Measurements from ENCODE around the gene PSMC3.

The PSMC3 gene

DNA sequence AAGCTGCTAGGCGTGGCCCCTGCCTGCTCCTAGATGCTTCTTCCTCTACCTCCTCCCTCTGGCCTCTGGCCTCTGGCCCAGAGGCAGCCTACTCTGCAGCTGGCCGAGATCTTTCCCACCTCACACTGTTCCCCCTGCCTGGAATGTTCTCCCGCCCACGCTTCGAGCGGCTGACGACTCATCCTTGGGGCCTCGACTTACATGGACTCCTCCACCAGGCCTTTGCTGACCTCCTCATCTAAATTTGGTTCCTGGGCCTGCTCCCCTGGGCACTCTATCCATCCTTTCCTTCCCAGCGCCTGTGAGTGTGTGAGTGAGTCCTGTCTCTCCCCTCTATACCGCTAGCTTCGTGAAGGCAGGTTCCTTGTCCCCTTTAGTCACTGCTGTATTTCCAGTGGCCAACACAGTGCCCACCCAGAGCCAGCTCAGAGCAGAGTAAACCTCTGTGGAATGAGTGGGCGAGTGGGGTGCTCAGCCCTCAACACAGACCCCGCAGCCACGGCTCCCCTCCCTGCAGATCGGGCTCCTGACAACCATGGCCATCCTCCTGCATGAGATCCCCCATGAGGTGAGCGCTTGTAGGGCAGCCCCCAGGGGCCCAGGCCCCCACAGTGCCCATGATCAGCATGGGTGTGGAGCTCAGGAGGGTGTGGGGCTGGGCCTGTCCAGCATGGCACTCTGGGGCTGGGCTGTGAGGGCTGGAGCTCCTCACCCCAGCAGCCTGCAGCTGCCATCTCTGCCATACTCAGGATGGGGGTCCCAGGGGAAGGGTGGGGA lies 12.1 kb downstream of the PSMC3 start:
- H3K27ac ChIP-seq (replicated peaks; ENCODE audit: low read length) = no peak overlapping the region

DNA sequence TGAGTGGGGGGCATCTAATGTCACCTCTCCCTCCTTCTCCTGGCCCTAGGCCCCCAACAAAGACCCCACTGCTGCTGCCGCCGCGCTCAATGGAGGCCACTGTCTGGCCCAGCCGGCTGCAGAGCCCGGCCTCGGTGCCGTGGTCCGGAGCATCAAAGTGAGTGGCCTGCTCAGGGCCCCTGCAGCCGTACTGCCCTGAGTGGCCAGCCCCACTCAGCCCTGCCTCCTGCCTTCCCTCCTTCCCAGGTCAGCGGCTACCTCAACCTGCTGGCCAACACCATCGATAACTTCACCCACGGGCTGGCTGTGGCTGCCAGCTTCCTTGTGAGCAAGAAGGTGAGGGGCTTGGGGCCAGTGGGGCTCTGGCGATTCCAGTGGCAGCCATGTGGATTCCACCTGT lies 12.9 kb downstream of the PSMC3 start:
- Histone ChIP-seq H3K9ac (ENCODE audit: low read depth, low read length, poor library complexity) (no peak overlapping the region), H2BK5ac (ENCODE audit: low read length) (no peak overlapping the region), H3K18ac (ENCODE audit: low read length) (no peak overlapping the region), H2BK120ac (ENCODE audit: low read depth, low read length) (no peak overlapping the region), H3K36me3 (replicated peaks in 1 of 2; ENCODE audit: control insufficient read depth in 2 of 2, insufficient read depth in 2 of 2, low read length in 2 of 2) (peaks cover 24 to 59% of the 10 kb centered on the region in 2 donors), H3K27ac (replicated peaks; ENCODE audit: low read length) (no peak overlapping the region), H4K8ac (ENCODE audit: low read depth, low read length) (no peak overlapping the region), H3K4me1 (ENCODE audit: control insufficient read depth in 2 of 2, insufficient read depth in 1 of 2, low read depth in 1 of 2, low read length in 2 of 2) (peaks cover 6 to 8% of the 10 kb centered on the region in 2 donors), H3K9me3 (replicated peaks in 1 of 2; ENCODE audit: control insufficient read depth in 2 of 2, insufficient read depth in 1 of 2, low read depth in 1 of 2, low read length in 2 of 2) (no peaks in the 10 kb centered on the region), H3K27me3 (ENCODE audit: control insufficient read depth in 3 of 3, insufficient read depth in 3 of 3, low read depth in 1 of 3, low read length in 3 of 3) (no peaks in the 10 kb centered on the region), H2BK15ac (ENCODE audit: low read length) (no peak overlapping the region), H3K14ac (ENCODE audit: low read length) (no peak overlapping the region), H2BK12ac (ENCODE audit: low read length) (no peak overlapping the region), H2AK5ac (ENCODE audit: low read depth, low read length) (no peak overlapping the region), H2AFZ (ENCODE audit: low read length) (no peak overlapping the region), H3K4me2 (ENCODE audit: insufficient read depth, low read length, poor library complexity, severe bottlenecking) (no peak overlapping the region), H3K79me1 (ENCODE audit: low read depth, low read length) (peaks cover 1% of the 10 kb centered on the region), H3K4me3 (ENCODE audit: low read length in 2 of 2) (no peak overlapping the region), H3K4ac (ENCODE audit: low read length) (no peak overlapping the region), H3K23ac (ENCODE audit: low read depth, low read length, poor library complexity) (no peak overlapping the region), H4K91ac (ENCODE audit: low read depth, low read length, poor library complexity) (no peak overlapping the region)
- DNase-seq (ENCODE audit: low spot score) = no peak
- no CpG with 5 or more reads among the region's 13 CpGs for WGBS, 2 donors (ENCODE audit: extremely low coverage in 2 of 2, insufficient read length in 2 of 2, insufficient replicate concordance in 1 of 2)

More for the DNA sequence above, 12.1 kb downstream of the PSMC3 start:
- no CpG with 5 or more reads among the region's 16 CpGs for WGBS, 2 donors (ENCODE audit: extremely low coverage in 2 of 2, insufficient read length in 2 of 2, insufficient replicate concordance in 1 of 2)
- Histone ChIP-seq H3K4ac (ENCODE audit: low read length) (no peak overlapping the region), H2BK5ac (ENCODE audit: low read length) (no peak overlapping the region), H3K36me3 (replicated peaks in 1 of 2; ENCODE audit: control insufficient read depth in 2 of 2, insufficient read depth in 2 of 2, low read length in 2 of 2) (peaks cover 32 to 67% of the 10 kb centered on the region in 2 donors), H3K27me3 (ENCODE audit: control insufficient read depth in 3 of 3, insufficient read depth in 3 of 3, low read depth in 1 of 3, low read length in 3 of 3) (no peaks in the 10 kb centered on the region), H2AFZ (ENCODE audit: low read length) (no peak overlapping the region), H2BK120ac (ENCODE audit: low read depth, low read length) (no peak overlapping the region), H3K9ac (ENCODE audit: low read depth, low read length, poor library complexity) (no peak overlapping the region), H3K14ac (ENCODE audit: low read length) (no peak overlapping the region), H2BK12ac (ENCODE audit: low read length) (no peak overlapping the region), H3K9me3 (replicated peaks in 1 of 2; ENCODE audit: control insufficient read depth in 2 of 2, insufficient read depth in 1 of 2, low read depth in 1 of 2, low read length in 2 of 2) (no peaks in the 10 kb centered on the region), H2BK15ac (ENCODE audit: low read length) (no peak overlapping the region), H3K4me2 (ENCODE audit: insufficient read depth, low read length, poor library complexity, severe bottlenecking) (no peak overlapping the region), H2AK5ac (ENCODE audit: low read depth, low read length) (no peak overlapping the region), H3K23ac (ENCODE audit: low read depth, low read length, poor library complexity) (peak overlapping the region; percentile 65), H3K4me3 (ENCODE audit: low read length in 2 of 2) (no peak overlapping the region), H4K91ac (ENCODE audit: low read depth, low read length, poor library complexity) (no peak overlapping the region), H3K18ac (ENCODE audit: low read length) (no peak overlapping the region), H3K79me1 (ENCODE audit: low read depth, low read length) (peaks cover 1% of the 10 kb centered on the region), H3K4me1 (ENCODE audit: control insufficient read depth in 2 of 2, insufficient read depth in 1 of 2, low read depth in 1 of 2, low read length in 2 of 2) (peaks cover 3 to 4% of the 10 kb centered on the region in 2 donors), H4K8ac (ENCODE audit: low read depth, low read length) (no peak overlapping the region)
- DNase-seq (ENCODE audit: low spot score) = no peak

DNA sequence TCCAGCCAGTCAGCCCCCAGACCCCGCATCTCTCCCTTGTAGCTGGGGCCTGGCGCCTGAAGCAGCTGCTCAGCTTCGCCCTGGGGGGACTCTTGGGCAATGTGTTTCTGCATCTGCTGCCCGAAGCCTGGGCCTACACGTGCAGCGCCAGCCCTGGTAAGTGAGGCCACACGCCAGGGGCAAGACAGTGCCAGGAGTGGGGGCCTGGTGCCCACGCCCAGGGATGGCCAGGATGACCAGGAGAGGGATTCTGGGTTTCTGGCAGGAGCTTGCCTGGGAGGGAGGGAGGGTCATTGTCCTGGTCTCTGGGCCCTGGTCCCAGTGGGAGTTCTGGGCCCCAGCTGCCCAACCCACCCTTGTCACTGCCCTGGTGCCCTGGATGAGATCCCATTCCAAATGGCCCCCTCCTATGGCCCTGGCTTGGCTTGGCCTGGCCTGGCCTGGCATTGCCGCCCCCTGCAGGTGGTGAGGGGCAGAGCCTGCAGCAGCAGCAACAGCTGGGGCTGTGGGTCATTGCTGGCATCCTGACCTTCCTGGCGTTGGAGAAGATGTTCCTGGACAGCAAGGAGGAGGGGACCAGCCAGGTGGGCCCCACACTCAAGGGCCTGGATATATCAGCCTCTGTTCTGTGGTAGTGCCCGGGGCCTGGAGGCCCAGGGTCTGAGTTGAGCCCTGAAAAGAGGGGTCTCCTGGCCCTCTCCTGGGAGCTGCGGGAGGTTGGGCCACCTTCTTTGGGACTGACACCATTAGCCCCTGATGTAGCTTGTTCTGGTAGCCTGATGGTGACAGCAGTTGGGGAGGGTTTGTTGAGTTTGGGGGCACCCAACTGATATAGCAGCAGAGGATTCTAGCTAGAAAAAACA lies 14.1 kb downstream of the PSMC3 start:
- peak overlapping the region; percentile 70 for H2AK5ac ChIP-seq (ENCODE audit: low read depth, low read length)
- H2BK12ac ChIP-seq (ENCODE audit: low read length) = no peak overlapping the region
- H3K9me3 ChIP-seq (replicated peaks in 1 of 2; ENCODE audit: control insufficient read depth in 2 of 2, insufficient read depth in 1 of 2, low read depth in 1 of 2, low read length in 2 of 2) = no peaks in the 10 kb centered on the region
- H3K27ac ChIP-seq (replicated peaks; ENCODE audit: low read length) = no peak overlapping the region
- no peak overlapping the region for H2BK15ac ChIP-seq (ENCODE audit: low read length)
- no peak overlapping the region for H4K91ac ChIP-seq (ENCODE audit: low read depth, low read length, poor library complexity)
- peak overlapping the region; percentile 53 for H3K4ac ChIP-seq (ENCODE audit: low read length)
- peak overlapping the region; percentile 60 for H3K9ac ChIP-seq (ENCODE audit: low read depth, low read length, poor library complexity)
- H3K4me1 ChIP-seq (ENCODE audit: control insufficient read depth in 2 of 2, insufficient read depth in 1 of 2, low read depth in 1 of 2, low read length in 2 of 2) = peaks cover 8 to 11% of the 10 kb centered on the region in 2 donors
- H3K4me2 ChIP-seq (ENCODE audit: insufficient read depth, low read length, poor library complexity, severe bottlenecking) = no peak overlapping the region
- peak overlapping the region; percentile 38 for H3K18ac ChIP-seq (ENCODE audit: low read length)
- DNase-seq (ENCODE audit: low spot score) = no peak
- H4K8ac ChIP-seq (ENCODE audit: low read depth, low read length) = no peak overlapping the region
- H2BK5ac ChIP-seq (ENCODE audit: low read length) = no peak overlapping the region
- peak overlapping the region; percentile 82 for H3K14ac ChIP-seq (ENCODE audit: low read length)
- no peak overlapping the region for H3K4me3 ChIP-seq (ENCODE audit: low read length in 2 of 2)
- peaks cover 14 to 48% of the 10 kb centered on the region in 2 donors for H3K36me3 ChIP-seq (replicated peaks in 1 of 2; ENCODE audit: control insufficient read depth in 2 of 2, insufficient read depth in 2 of 2, low read length in 2 of 2)
- H2AFZ ChIP-seq (ENCODE audit: low read length) = no peak overlapping the region
- peaks cover 1% of the 10 kb centered on the region for H3K79me1 ChIP-seq (ENCODE audit: low read depth, low read length)
- no peaks in the 10 kb centered on the region for H3K27me3 ChIP-seq (ENCODE audit: control insufficient read depth in 3 of 3, insufficient read depth in 3 of 3, low read depth in 1 of 3, low read length in 3 of 3)
- peak overlapping the region; percentile 65 for H3K23ac ChIP-seq (ENCODE audit: low read depth, low read length, poor library complexity)
- no peak overlapping the region for H2BK120ac ChIP-seq (ENCODE audit: low read depth, low read length)
- no CpG with 5 or more reads among the region's 12 CpGs for WGBS, 2 donors (ENCODE audit: extremely low coverage in 2 of 2, insufficient read length in 2 of 2, insufficient replicate concordance in 1 of 2)
